SK-N-SH (cell line): ENCODE measurements around the gene SMAD2. TPM values are rescaled to one million over a fixed set of nuclear protein-coding genes. Genes with fewer than 3 reads are reported as not detected.

Source experiments
- CTCF ChIA-PET: fragments of 300-600, 350-600 bp; formaldehyde crosslinking; extraction: SDS; loops from one replicate; lab custom pipeline; 2021; lab: Yijun Ruan, JAX
- POLR2A ChIA-PET: fragments of 350-600 bp; sonication (Branson Sonifier 250); formaldehyde crosslinking; extraction: SDS; loops from one replicate; lab custom pipeline; 2020; ENCODE audit warnings: antibody characterized with exemption, inconsistent platforms; lab: Yijun Ruan, JAX
- DNase-seq: peaks from one replicate; pipeline ENCODE4 v3.0.0; 2012
- H2AFZ ChIP-seq: fragments of 200-600 bp; sonication (generic); 2 replicates; pipeline ENCODE4 v1.8.1; 2016; ENCODE audit warnings: antibody characterized with exemption, mild to moderate bottlenecking, low read depth
- H3F3A ChIP-seq: fragments of 200-600 bp; sonication (generic); replicated peaks from 2 replicates; pipeline ENCODE3; 2016; ENCODE audit warnings: antibody characterized with exemption, mild to moderate bottlenecking; ENCODE audit not compliant: insufficient read depth
- H3K27ac ChIP-seq, 2 experiments: fragments of 200-500 bp in 1 of 2; fragments of 200-600 bp in 1 of 2; sonication (Bioruptor generic) in 1 of 2; sonication (generic), shearing (Covaris generic) in 1 of 2; 2 replicates each; pipeline versions ENCODE4 v1.5.1 to v1.6.1; 2014 to 2016; ENCODE audit warnings: low read depth in 2 of 2, inconsistent platforms in 1 of 2, low read length in 1 of 2, mild to moderate bottlenecking in 1 of 2, mixed read lengths in 1 of 2
- H3K27me3 ChIP-seq: fragments of 200-600 bp; sonication (generic), shearing (Covaris generic); 2 replicates; pipeline ENCODE4 v1.6.1; 2016; ENCODE audit warnings: mixed run types; ENCODE audit not compliant: insufficient read depth
- H3K36me3 ChIP-seq, 2 experiments: fragments of 200-500 bp in 1 of 2; fragments of 200-600 bp in 1 of 2; sonication (Bioruptor generic) in 1 of 2; sonication (generic) in 1 of 2; replicated peaks in 1 of 2; 2 replicates each; pipeline versions ENCODE3 to v1.5.1; 2014 to 2016; ENCODE audit warnings: low read length in 1 of 2, mild to moderate bottlenecking in 1 of 2; ENCODE audit not compliant: insufficient read depth in 2 of 2, control insufficient read depth in 1 of 2
- H3K4me1 ChIP-seq, 2 experiments: fragments of 200-500 bp in 1 of 2; fragments of 200-600 bp in 1 of 2; sonication (Bioruptor generic) in 1 of 2; sonication (generic), shearing (Covaris generic) in 1 of 2; 2 replicates each; pipeline versions ENCODE4 v1.5.1 to v1.6.1; 2014 to 2016; ENCODE audit warnings: low read depth in 1 of 2, low read length in 1 of 2, mixed run types in 1 of 2; ENCODE audit not compliant: insufficient read depth in 2 of 2, control insufficient read depth in 1 of 2
- H3K4me2 ChIP-seq: fragments of 200-600 bp; sonication (generic), shearing (Covaris generic); 2 replicates; pipeline ENCODE4 v1.6.1; 2017; ENCODE audit warnings: mixed run types
- H3K4me3 ChIP-seq, 2 experiments: fragments of 200-500 bp in 1 of 2; fragments of 200-600 bp in 1 of 2; sonication (Bioruptor generic) in 1 of 2; sonication (generic), shearing (Covaris generic) in 1 of 2; 2 replicates each; pipeline versions ENCODE4 v1.5.1 to v1.8.1; 2014 to 2016; ENCODE audit warnings: low read depth in 2 of 2, inconsistent platforms in 1 of 2, low read length in 1 of 2, mild to moderate bottlenecking in 1 of 2, mixed read lengths in 1 of 2, moderate library complexity in 1 of 2
- H3K79me2 ChIP-seq: fragments of 200-600 bp; sonication (generic); 2 replicates; pipeline ENCODE4 v1.8.1; 2017; ENCODE audit warnings: mild to moderate bottlenecking; ENCODE audit not compliant: insufficient read depth
- H3K9ac ChIP-seq: fragments of 200-600 bp; sonication (generic); 2 replicates; pipeline ENCODE4 v1.6.1; 2017; ENCODE audit warnings: mixed run types
- H3K9me2 ChIP-seq: fragments of 200-600 bp; sonication (generic); 2 replicates; pipeline ENCODE4 v1.6.1; 2017; ENCODE audit warnings: mixed run types
- H3K9me3 ChIP-seq: fragments of 200-600 bp; sonication (generic); 2 replicates; pipeline ENCODE4 v1.6.1; 2017; ENCODE audit warnings: mixed run types, mild to moderate bottlenecking, moderate library complexity
- H4K20me1 ChIP-seq: fragments of 200-600 bp; sonication (generic); 2 replicates; pipeline ENCODE4 v1.6.1; 2017; ENCODE audit warnings: mild to moderate bottlenecking, mixed run types; ENCODE audit not compliant: insufficient read depth
- CHD2 ChIP-seq: fragments of 150-350 bp; IDR thresholded peaks from 2 replicates; pipeline ENCODE4 v1.6.1; 2018; ENCODE audit warnings: low read length; ENCODE audit not compliant: partially characterized antibody
- CTCF ChIP-seq: fragments of 200-600 bp; sonication (generic); IDR thresholded peaks from 2 replicates; pipeline ENCODE4 v1.6.1; 2017; ENCODE audit warnings: antibody characterized with exemption, mild to moderate bottlenecking, moderate library complexity
- ELF1 ChIP-seq: IDR thresholded peaks from 2 replicates; pipeline ENCODE4 v1.4.0; 2012
- EZH2phosphoT487 ChIP-seq: fragments of 200-600 bp; sonication (generic); IDR thresholded peaks from 2 replicates; pipeline ENCODE4 v1.6.1; 2017; ENCODE audit warnings: low read depth, mixed run types, mild to moderate bottlenecking, antibody characterized with exemption, moderate library complexity, borderline replicate concordance
- FOSL2 ChIP-seq: IDR thresholded peaks from 2 replicates; pipeline ENCODE4 v1.4.0; 2012; ENCODE audit warnings: low read depth, mild to moderate bottlenecking, moderate library complexity, borderline replicate concordance
- FOXJ3 ChIP-seq: sonication (generic); formaldehyde crosslinking; IDR thresholded peaks from 2 replicates; pipeline ENCODE4 v1.5.1; 2020; ENCODE audit warnings: mild to moderate bottlenecking, missing genetic modification reagents
- FOXM1 ChIP-seq: IDR thresholded peaks from 2 replicates; pipeline ENCODE4 v1.4.0; 2012; ENCODE audit warnings: low read depth, mild to moderate bottlenecking
- GATA2 ChIP-seq: sonication (generic); formaldehyde crosslinking; IDR thresholded peaks from 2 replicates; pipeline ENCODE4 v1.5.0; 2020; ENCODE audit warnings: mild to moderate bottlenecking, missing genetic modification reagents
- MXI1 ChIP-seq: IDR thresholded peaks from 2 replicates; pipeline ENCODE4 v1.6.1; 2012; ENCODE audit warnings: mild to moderate bottlenecking, low read depth, low read length, improper control_type of control experiment
- NRF1 ChIP-seq: IDR thresholded peaks from 2 replicates; pipeline ENCODE4 v1.6.1; 2012; ENCODE audit warnings: low read depth, mild to moderate bottlenecking, low read length
- RAD21 ChIP-seq: IDR thresholded peaks from 2 replicates; pipeline ENCODE4 v1.6.1; 2012; ENCODE audit warnings: mild to moderate bottlenecking, low read length
- RCOR1 ChIP-seq: fragments of 150-350 bp; IDR thresholded peaks from 2 replicates; pipeline ENCODE4 v1.6.1; 2017; ENCODE audit warnings: antibody characterized with exemption, low read length
- RFX5 ChIP-seq: IDR thresholded peaks from 2 replicates; pipeline ENCODE4 v1.6.1; 2012; ENCODE audit warnings: mild to moderate bottlenecking, improper control_type of control experiment, low read length
- RXRA ChIP-seq: IDR thresholded peaks from 2 replicates; pipeline ENCODE4 v1.4.0; 2012; ENCODE audit warnings: low read depth, mild to moderate bottlenecking, borderline replicate concordance
- SMC3 ChIP-seq: IDR thresholded peaks from 2 replicates; pipeline ENCODE4 v1.6.1; 2012; ENCODE audit warnings: low read depth, low read length, improper control_type of control experiment
- TCF12 ChIP-seq: IDR thresholded peaks from 2 replicates; pipeline ENCODE4 v1.4.0; 2012
- TEAD4 ChIP-seq: IDR thresholded peaks from 2 replicates; pipeline ENCODE4 v1.4.0; 2012; ENCODE audit warnings: mild to moderate bottlenecking, borderline replicate concordance; ENCODE audit not compliant: insufficient read depth
- USF2 ChIP-seq: fragments of 150-350 bp; IDR thresholded peaks from 2 replicates; pipeline ENCODE4 v1.6.1; 2017; ENCODE audit warnings: antibody characterized with exemption, low read length, low read depth, borderline replicate concordance
- WGBS: methylation state at CpG from one replicate; pipeline ENCODE4 v1.1.6; 2017; ENCODE audit warnings: low lambda C conversion rate; 5-methylcytosine and 5-hydroxymethylcytosine counted together
- polyA plus RNA-seq, 3 experiments: library from polyadenylated mRNA; depleted of rRNA; stranded (reverse); fragments of >200 nt; gene quantifications; 2 replicates each; pipeline ENCODE4 v1.2.3, GENCODE V29; 2012
- TF ChIP-seq, protein P1 (sequence below): IDR thresholded peaks from 2 replicates; pipeline ENCODE4; 2012

Gene SMAD2
- polyA plus RNA-seq, 1 of the 3 experiments (the other 2 are of a cell fraction), result 36.3 TPM

GRCh38 chr18:47975105-47975504, 44.6 kb upstream of the SMAD2 start:
- TF ChIP-seq TCF12 (no peak), CHD2 (no peak), ELF1 (no peak), RXRA (no peak), RCOR1 (no peak), NRF1 (no peak), TEAD4 (no peak), CTCF (no peak), RAD21 (no peak), SMC3 (no peak), GATA2 (CRISPR knock-in tag) (no peak), MXI1 (no peak), USF2 (no peak), FOXJ3 (no peak), RFX5 (no peak), FOXM1 (no peak), FOSL2 (no peak), EZH2phosphoT487 (no peak)
- TF ChIP-seq, protein P1, sequence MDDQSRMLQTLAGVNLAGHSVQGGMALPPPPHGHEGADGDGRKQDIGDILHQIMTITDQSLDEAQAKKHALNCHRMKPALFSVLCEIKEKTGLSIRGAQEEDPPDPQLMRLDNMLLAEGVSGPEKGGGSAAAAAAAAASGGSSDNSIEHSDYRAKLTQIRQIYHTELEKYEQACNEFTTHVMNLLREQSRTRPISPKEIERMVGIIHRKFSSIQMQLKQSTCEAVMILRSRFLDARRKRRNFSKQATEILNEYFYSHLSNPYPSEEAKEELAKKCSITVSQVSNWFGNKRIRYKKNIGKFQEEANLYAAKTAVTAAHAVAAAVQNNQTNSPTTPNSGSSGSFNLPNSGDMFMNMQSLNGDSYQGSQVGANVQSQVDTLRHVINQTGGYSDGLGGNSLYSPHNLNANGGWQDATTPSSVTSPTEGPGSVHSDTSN, result no peak
- no peaks in the 10 kb centered on the region for H3K79me2 ChIP-seq
- no peak overlapping the region for H3K4me2 ChIP-seq
- ChIA-PET CTCF (no interaction called here), POLR2A (no interaction called here)
- WGBS, result 49% methylated on average over 5 of the region's 5 CpGs
- H2AFZ ChIP-seq, result no peak overlapping the region
- H3K4me3 ChIP-seq, result no peak overlapping the region
- H3K9me2 ChIP-seq, result no peaks in the 10 kb centered on the region
- no peak overlapping the region for H3K9ac ChIP-seq
- no peaks in the 10 kb centered on the region for H3F3A ChIP-seq
- no peaks in the 10 kb centered on the region for H4K20me1 ChIP-seq
- H3K27ac ChIP-seq, result no peak overlapping the region
- no peak for DNase-seq
- no peaks in the 10 kb centered on the region; the same call in 1 of the 2 replicates for H3K27me3 ChIP-seq
- peaks cover 0 to 4% of the 10 kb centered on the region in 2 experiments; a peak in 1 of 4 replicates for H3K4me1 ChIP-seq
- no peaks in the 10 kb centered on the region for H3K9me3 ChIP-seq
- H3K36me3 ChIP-seq, result no peaks in the 10 kb centered on the region
